Endodermal cell (in vitro differentiated cells): ENCODE results near the gene NFIX. TPM values are rescaled to one million over a fixed set of nuclear protein-coding genes. Genes with fewer than 3 reads are reported as not detected.

Experiments used
- DNase-seq: peaks from one replicate; pipeline ENCODE4 v3.0.0-alpha.2; 2017
- H3K27ac ChIP-seq: 2 replicates; pipeline ENCODE4 v1.5.1; 2013; ENCODE audit warnings: mild to moderate bottlenecking, low read depth, low read length, moderate library complexity
- H3K27me3 ChIP-seq: 2 replicates; pipeline ENCODE4 v1.6.1; 2013; ENCODE audit warnings: mild to moderate bottlenecking, low read length, moderate library complexity; ENCODE audit not compliant: insufficient read depth, control insufficient read depth, poor library complexity, severe bottlenecking
- H3K36me3 ChIP-seq: 2 replicates; pipeline ENCODE4 v1.7.0; 2013; ENCODE audit warnings: mild to moderate bottlenecking, low read length, moderate library complexity; ENCODE audit not compliant: control insufficient read depth, insufficient read depth
- H3K4me1 ChIP-seq: one replicate; pipeline ENCODE4 v1.7.0; 2013; ENCODE audit warnings: low read length; ENCODE audit not compliant: control insufficient read depth, insufficient read depth
- H3K4me3 ChIP-seq: 2 replicates; pipeline ENCODE4 v1.5.1; 2013; ENCODE audit warnings: mild to moderate bottlenecking, low read length, moderate library complexity
- H3K9ac ChIP-seq: 2 replicates; pipeline ENCODE4 v1.6.1; 2013; ENCODE audit warnings: mild to moderate bottlenecking, low read length, moderate library complexity; ENCODE audit not compliant: poor library complexity, severe bottlenecking; ENCODE audit errors: extremely low read depth
- H3K9me3 ChIP-seq: 2 replicates; pipeline ENCODE4 v1.6.1; 2013; ENCODE audit warnings: mild to moderate bottlenecking, low read length, moderate library complexity; ENCODE audit not compliant: control insufficient read depth
- H3K27ac Mint-ChIP-seq: 2 replicates; pipeline ENCODE4 v1.8.0; 2020; ENCODE audit warnings: mixed read lengths
- H3K27me3 Mint-ChIP-seq: 2 replicates; pipeline ENCODE4 v1.8.0; 2021; ENCODE audit warnings: mild to moderate bottlenecking, mixed read lengths; ENCODE audit not compliant: insufficient read depth
- H3K36me3 Mint-ChIP-seq: 2 replicates; pipeline ENCODE4 v1.8.0; 2020; ENCODE audit warnings: low read depth, mixed read lengths
- H3K4me1 Mint-ChIP-seq: 2 replicates; pipeline ENCODE4 v1.8.0; 2020; ENCODE audit warnings: mixed read lengths
- H3K4me3 Mint-ChIP-seq: 2 replicates; pipeline ENCODE4 v1.8.0; 2020; ENCODE audit warnings: mild to moderate bottlenecking, moderate library complexity, mixed read lengths
- H3K9me3 Mint-ChIP-seq: 2 replicates; pipeline ENCODE4 v1.8.0; 2020; ENCODE audit warnings: mild to moderate bottlenecking, mixed read lengths
- CTCF ChIP-seq: fragments of 200-600 bp; sonication (generic); conservative IDR thresholded peaks from 2 replicates; pipeline ENCODE4 v1.5.0; 2021; ENCODE audit warnings: antibody characterized with exemption, mild to moderate bottlenecking
- WGBS, 2 experiments: methylation state at CpG; one replicate each; pipeline versions ENCODE4 v1.1.5 to v1.1.7; 2013; ENCODE audit warnings: missing lambda C conversion rate in 2 of 2, mixed read lengths in 1 of 2; ENCODE audit not compliant: insufficient coverage in 1 of 2, insufficient read length in 1 of 2; 5-methylcytosine and 5-hydroxymethylcytosine counted together
- total RNA-seq, 2 donors: library from RNA; stranded (reverse); fragmentation: NEBNext Ultra II Directional in 1 of 2; extraction: Animal tissue kit (Norgen Biotek cat#: 25700) in 1 of 2; gene quantifications; 2 replicates in 1 of 2; 3 replicates in 1 of 2; pipeline ENCODE4 v1.2.1, GENCODE V29; 2021

The NFIX gene
- total RNA-seq, 2 donors from 2014 or later: 0.22 to 0.40 TPM

DNA sequence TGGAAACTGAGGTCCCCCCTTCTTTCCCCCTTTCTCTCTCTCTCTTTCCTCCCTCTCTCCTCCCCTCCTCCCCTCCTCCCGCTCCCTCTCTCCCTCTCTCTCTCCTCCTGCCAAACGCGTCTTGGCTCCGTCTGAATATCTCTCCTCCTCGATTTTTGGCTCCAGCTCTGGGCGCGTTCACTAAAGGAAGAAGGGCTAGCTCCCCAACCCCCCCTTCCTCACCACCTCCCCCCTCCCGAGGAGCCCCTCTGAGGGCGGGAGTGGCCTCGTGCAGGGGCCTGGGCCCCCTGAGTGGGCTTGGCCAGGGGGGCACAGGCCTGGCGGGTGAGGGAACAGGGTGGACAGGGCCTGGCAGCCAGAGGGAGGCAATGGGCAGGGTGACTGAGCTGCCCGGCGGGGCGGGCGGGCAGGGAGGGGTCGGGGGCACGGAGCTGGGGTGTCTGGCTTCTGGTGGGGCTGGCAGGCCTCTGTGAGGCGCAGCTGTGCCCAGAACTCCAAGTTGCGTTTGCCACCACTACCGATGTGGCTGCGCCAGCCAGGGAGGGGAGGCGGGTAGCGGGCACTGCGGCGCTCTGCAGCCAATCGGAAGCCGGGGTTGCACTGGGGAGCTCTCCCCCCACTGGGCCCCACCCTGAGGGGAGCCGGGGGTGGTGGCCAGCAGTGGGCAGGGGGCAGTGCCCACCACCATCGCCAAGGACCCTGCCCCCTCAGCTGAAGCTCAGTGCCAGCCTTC is 7.1 kb downstream of the NFIX start:
- 84 to 93% methylated on average over 8 to 28 of the region's 29 CpGs for WGBS, 2 experiments
- Histone ChIP-seq H3K9me3 (no peaks in the 10 kb centered on the region), H3K4me3 (no peak overlapping the region), H3K27me3 (peaks cover 90% of the 10 kb centered on the region), H3K9ac (no peak overlapping the region), H3K4me1 (no peaks in the 10 kb centered on the region), H3K27ac (no peak overlapping the region), H3K36me3 (no peaks in the 10 kb centered on the region)
- no peak overlapping the region for H3K27ac Mint-ChIP-seq
- no peaks in the 10 kb centered on the region for H3K9me3 Mint-ChIP-seq
- H3K4me3 Mint-ChIP-seq: no peak overlapping the region
- H3K36me3 Mint-ChIP-seq: no peaks in the 10 kb centered on the region
- H3K4me1 Mint-ChIP-seq: peaks cover 3% of the 10 kb centered on the region
- DNase-seq: no peak
- no peak for TF ChIP-seq CTCF
- H3K27me3 Mint-ChIP-seq: peaks cover 88% of the 10 kb centered on the region

DNA sequence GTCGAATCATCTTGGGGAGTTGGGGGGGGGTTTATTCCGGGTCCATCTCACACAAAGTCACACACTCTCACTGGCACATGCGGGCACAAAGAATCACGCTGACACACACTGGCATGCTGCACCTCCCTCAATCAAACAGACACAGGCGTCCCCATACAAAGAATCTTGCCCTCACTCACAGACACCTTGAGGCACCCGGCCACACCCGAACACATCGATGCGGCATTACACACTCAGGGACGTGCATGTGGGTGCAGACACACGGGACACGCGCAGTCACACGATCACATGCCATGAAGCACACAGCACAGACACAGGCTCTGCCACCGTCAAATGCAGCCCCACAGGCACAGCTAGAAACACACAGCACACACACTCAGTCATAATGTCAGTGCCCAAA is 7.8 kb downstream of the NFIX start:
- WGBS, 2 experiments: 88 to 94% methylated on average over 5 to 13 of the region's 15 CpGs
- Mint-ChIP-seq H3K36me3 (no peaks in the 10 kb centered on the region), H3K27me3 (peaks cover 88% of the 10 kb centered on the region), H3K27ac (no peak overlapping the region), H3K9me3 (no peaks in the 10 kb centered on the region), H3K4me3 (no peak overlapping the region), H3K4me1 (peaks cover 3% of the 10 kb centered on the region)
- H3K27ac ChIP-seq: no peak overlapping the region
- H3K4me1 ChIP-seq: no peaks in the 10 kb centered on the region
- H3K9ac ChIP-seq: no peak overlapping the region
- no peak for TF ChIP-seq CTCF
- no peaks in the 10 kb centered on the region for H3K9me3 ChIP-seq
- peaks cover 90% of the 10 kb centered on the region for H3K27me3 ChIP-seq
- H3K36me3 ChIP-seq: no peaks in the 10 kb centered on the region
- no peak overlapping the region for H3K4me3 ChIP-seq
- no peak for DNase-seq

GRCh38 chr19:13004273-13004672 is 9.0 kb downstream of the NFIX start:
- no peak for TF ChIP-seq CTCF
- Histone ChIP-seq H3K4me1 (no peaks in the 10 kb centered on the region), H3K9me3 (no peaks in the 10 kb centered on the region), H3K27ac (no peak overlapping the region), H3K27me3 (peaks cover 90% of the 10 kb centered on the region), H3K9ac (no peak overlapping the region), H3K4me3 (no peak overlapping the region), H3K36me3 (no peaks in the 10 kb centered on the region)
- peaks cover 3% of the 10 kb centered on the region for H3K4me1 Mint-ChIP-seq
- H3K36me3 Mint-ChIP-seq: no peaks in the 10 kb centered on the region
- H3K9me3 Mint-ChIP-seq: no peaks in the 10 kb centered on the region
- 73 to 83% methylated on average over 3 to 7 of the region's 7 CpGs for whole genome bisulfite sequencing, 2 experiments
- peaks cover 88% of the 10 kb centered on the region for H3K27me3 Mint-ChIP-seq
- DNase-seq: no peak
- no peak overlapping the region for H3K4me3 Mint-ChIP-seq
- H3K27ac Mint-ChIP-seq: no peak overlapping the region
